GM23338 (cell line): ENCODE data around the gene FAAP100. TPM values are rescaled to one million over a fixed set of nuclear protein-coding genes. Genes with fewer than 3 reads are reported as not detected.

Experiments used
- ATAC-seq: fragments of 200-7000 bp; cut with Tn5 transposase; 3 replicates; pipeline ENCODE4 v1.9.1; 2020
- DNase-seq: peaks from one replicate; pipeline ENCODE4 v3.0.0-alpha.2; 2015; ENCODE audit warnings: low spot score
- H2AFZ ChIP-seq: fragments of 200-600 bp; sonication (generic); 2 replicates; pipeline ENCODE4 v1.8.0; 2016; ENCODE audit warnings: antibody characterized with exemption, mild to moderate bottlenecking, moderate library complexity
- H3F3A ChIP-seq: fragments of 200-600 bp; sonication (generic); replicated peaks from 2 replicates; pipeline ENCODE4 v1.8.0; 2017; ENCODE audit warnings: antibody characterized with exemption, mixed run types, low read depth
- H3K27ac ChIP-seq: fragments of 200-600 bp; sonication (generic); 2 replicates; pipeline ENCODE4 v1.6.1; 2016; ENCODE audit warnings: low read depth
- H3K27me3 ChIP-seq: fragments of 200-600 bp; sonication (generic); 2 replicates; pipeline ENCODE4 v1.8.0; 2016; ENCODE audit warnings: mild to moderate bottlenecking, mixed run types, moderate library complexity; ENCODE audit not compliant: insufficient read depth
- H3K36me3 ChIP-seq: fragments of 200-600 bp; sonication (generic); 2 replicates; pipeline ENCODE4 v1.8.0; 2016; ENCODE audit warnings: mild to moderate bottlenecking; ENCODE audit not compliant: insufficient read depth
- H3K4me1 ChIP-seq: fragments of 200-600 bp; sonication (generic); 2 replicates; pipeline ENCODE4 v1.8.0; 2016; ENCODE audit warnings: mild to moderate bottlenecking, moderate library complexity; ENCODE audit not compliant: insufficient read depth
- H3K4me2 ChIP-seq: fragments of 200-600 bp; sonication (generic); 2 replicates; pipeline ENCODE4 v1.7.1; 2017; ENCODE audit warnings: mixed run types
- H3K4me3 ChIP-seq: fragments of 200-600 bp; sonication (generic); 2 replicates; pipeline ENCODE4 v1.6.1; 2016; ENCODE audit warnings: mixed run types
- H3K79me2 ChIP-seq: fragments of 200-600 bp; sonication (generic); replicated peaks from 2 replicates; pipeline ENCODE4 v1.8.0; 2017; ENCODE audit warnings: mild to moderate bottlenecking; ENCODE audit not compliant: insufficient read depth
- H3K9me2 ChIP-seq: fragments of 200-600 bp; sonication (generic); 2 replicates; pipeline ENCODE4 v1.8.0; 2017; ENCODE audit not compliant: insufficient read depth
- H4K20me1 ChIP-seq: fragments of 200-600 bp; sonication (generic); replicated peaks from 2 replicates; pipeline ENCODE4 v1.8.0; 2017; ENCODE audit warnings: mild to moderate bottlenecking; ENCODE audit not compliant: insufficient read depth
- H3K27ac Mint-ChIP-seq: 2 replicates; pipeline ENCODE4 v1.8.0; 2020; ENCODE audit warnings: inconsistent platforms, mild to moderate bottlenecking, moderate library complexity, mixed read lengths
- H3K27me3 Mint-ChIP-seq: 3 replicates; pipeline ENCODE4 v1.8.0; 2022; ENCODE audit warnings: low read depth, mild to moderate bottlenecking, moderate library complexity, mixed read lengths, inconsistent platforms; ENCODE audit not compliant: insufficient read depth, poor library complexity
- H3K36me3 Mint-ChIP-seq: 3 replicates; pipeline ENCODE4 v1.8.0; 2021; ENCODE audit warnings: low read depth, mild to moderate bottlenecking, inconsistent platforms, moderate library complexity, mixed read lengths
- H3K4me1 Mint-ChIP-seq: 3 replicates; pipeline ENCODE4 v1.8.0; 2020; ENCODE audit warnings: mild to moderate bottlenecking, inconsistent platforms, mixed read lengths
- H3K4me3 Mint-ChIP-seq: 3 replicates; pipeline ENCODE4 v1.8.0; 2021; ENCODE audit warnings: moderate library complexity, mild to moderate bottlenecking, inconsistent platforms, mixed read lengths
- H3K9me3 Mint-ChIP-seq: 3 replicates; pipeline ENCODE4 v1.8.0; 2020; ENCODE audit warnings: moderate library complexity, mild to moderate bottlenecking, inconsistent platforms, mixed read lengths
- CREB1 ChIP-seq: fragments of 250-450 bp; sonication (Bioruptor Pico); IDR thresholded peaks from 2 replicates; pipeline ENCODE4 v1.5.0; 2020; ENCODE audit warnings: low read depth, mild to moderate bottlenecking, moderate library complexity
- EZH2 ChIP-seq: fragments of 200-600 bp; sonication (generic); IDR thresholded peaks from one replicate; pipeline ENCODE4 v1.8.0; 2017; ENCODE audit warnings: antibody characterized with exemption, mild to moderate bottlenecking, low read depth; ENCODE audit not compliant: unreplicated experiment
- EZH2phosphoT487 ChIP-seq: fragments of 200-600 bp; sonication (generic); IDR thresholded peaks from one replicate; pipeline ENCODE4 v1.8.1; 2018; ENCODE audit warnings: antibody characterized with exemption; ENCODE audit not compliant: unreplicated experiment
- JUNB ChIP-seq: IDR thresholded peaks from one replicate; pipeline ENCODE4 v1.6.1; 2016; ENCODE audit warnings: antibody characterized with exemption; ENCODE audit not compliant: unreplicated experiment
- NANOG ChIP-seq: IDR thresholded peaks from 2 replicates; pipeline ENCODE4 v1.6.1; 2016; ENCODE audit warnings: antibody characterized with exemption, borderline replicate concordance
- POLR2AphosphoS5 ChIP-seq: IDR thresholded peaks from 2 replicates; pipeline ENCODE4 v1.6.1; 2016; ENCODE audit warnings: antibody characterized with exemption, low read depth
- STAT1 ChIP-seq: IDR thresholded peaks from one replicate; pipeline ENCODE4 v1.6.1; 2016; ENCODE audit warnings: antibody characterized with exemption; ENCODE audit not compliant: unreplicated experiment
- ZNF114 ChIP-seq: fragments of 250-450 bp; sonication (Bioruptor Pico); IDR thresholded peaks from 2 replicates; pipeline ENCODE4 v1.5.0; 2020; ENCODE audit warnings: mild to moderate bottlenecking, moderate library complexity
- ZNF331 ChIP-seq: fragments of 250-450 bp; sonication (Bioruptor Pico); IDR thresholded peaks from 2 replicates; pipeline ENCODE4 v1.5.0; 2020; ENCODE audit warnings: low read depth, mild to moderate bottlenecking, moderate library complexity
- polyA plus RNA-seq: library from polyadenylated mRNA; unstranded; fragments of >200 nt; fragmentation: Nextera tagmentation; extraction: Ambion mirVana; gene quantifications from 2 replicates; pipeline ENCODE4 v1.2.1, GENCODE V29; 2016
- total RNA-seq: library from RNA; depleted of rRNA; stranded (reverse); fragments of >200 nt; shearing (Covaris generic); gene quantifications from 2 replicates; pipeline ENCODE4 v1.2.3, GENCODE V29; 2014
- TF ChIP-seq, protein P1 (sequence below): IDR thresholded peaks from one replicate; pipeline ENCODE4 v1.6.1; 2018; ENCODE audit warnings: antibody characterized with exemption; ENCODE audit not compliant: unreplicated experiment
- TF ChIP-seq, protein P2 (sequence below): fragments of 250-450 bp; sonication (Bioruptor Pico); IDR thresholded peaks from 2 replicates; pipeline ENCODE4 v1.5.0; 2020; ENCODE audit warnings: mild to moderate bottlenecking, moderate library complexity
- TF ChIP-seq, protein P3 (sequence below), 2 experiments: fragments of 200-600 bp in 1 of 2; sonication (generic) in 1 of 2; conservative IDR thresholded peaks; 2 replicates each; pipeline versions ENCODE4 v1.5.1 to v1.6.1; 2016 to 2017; ENCODE audit warnings: antibody characterized with exemption in 2 of 2, low read depth in 2 of 2, mild to moderate bottlenecking in 2 of 2, moderate library complexity in 1 of 2
- TF ChIP-seq, protein P4 (sequence below): IDR thresholded peaks from 2 replicates; pipeline ENCODE4 v1.6.1; 2016; ENCODE audit warnings: antibody characterized with exemption

FAAP100 gene
- total and polyA plus RNA-seq, 2 experiments from 2014 or later = 16.0 to 50.5 TPM

DNA sequence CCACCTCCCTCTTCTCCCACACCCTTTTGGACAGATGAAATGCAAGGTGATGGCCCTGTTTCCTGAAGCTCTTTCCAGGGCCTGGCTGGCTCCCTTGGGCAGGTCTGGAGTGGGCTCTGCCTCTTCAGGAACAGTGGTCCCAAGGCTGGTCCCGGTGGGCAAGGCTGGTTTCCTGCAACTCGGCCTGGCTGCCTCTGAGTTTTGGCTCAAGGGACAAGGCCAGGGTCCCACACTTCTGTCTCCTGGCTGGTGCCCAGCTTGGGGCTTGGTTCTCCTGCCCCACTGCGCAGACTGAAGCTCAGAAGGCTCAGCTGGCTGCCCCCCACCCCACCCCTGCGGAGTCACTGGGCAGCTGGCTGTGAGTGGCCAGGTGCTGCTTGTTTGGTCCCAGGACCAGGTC, 35.7 kb downstream of the FAAP100 start:
- Histone ChIP-seq H3K4me2 (peak overlapping the region; percentile 78; the same call in 1 of the 2 replicates), H3K27ac (no peak overlapping the region)
- DNase-seq = no peak

More for the DNA sequence above, 35.7 kb downstream of the FAAP100 start:
- Mint-ChIP-seq H3K9me3 (peaks cover 7% of the 10 kb centered on the region), H3K27ac (no peak overlapping the region), H3K4me3 (peak overlapping the region; percentile 87), H3K36me3 (peaks cover 9% of the 10 kb centered on the region), H3K4me1 (peaks cover 18% of the 10 kb centered on the region), H3K27me3 (peaks cover 51% of the 10 kb centered on the region)
- TF ChIP-seq CREB1 (no peak), NANOG (no peak), EZH2 (no peak), STAT1 (no peak), ZNF114 (CRISPR knock-in tag) (no peak), JUNB (no peak), ZNF331 (CRISPR knock-in tag) (no peak), POLR2AphosphoS5 (no peak), EZH2phosphoT487 (no peak)
- TF ChIP-seq, protein P1, sequence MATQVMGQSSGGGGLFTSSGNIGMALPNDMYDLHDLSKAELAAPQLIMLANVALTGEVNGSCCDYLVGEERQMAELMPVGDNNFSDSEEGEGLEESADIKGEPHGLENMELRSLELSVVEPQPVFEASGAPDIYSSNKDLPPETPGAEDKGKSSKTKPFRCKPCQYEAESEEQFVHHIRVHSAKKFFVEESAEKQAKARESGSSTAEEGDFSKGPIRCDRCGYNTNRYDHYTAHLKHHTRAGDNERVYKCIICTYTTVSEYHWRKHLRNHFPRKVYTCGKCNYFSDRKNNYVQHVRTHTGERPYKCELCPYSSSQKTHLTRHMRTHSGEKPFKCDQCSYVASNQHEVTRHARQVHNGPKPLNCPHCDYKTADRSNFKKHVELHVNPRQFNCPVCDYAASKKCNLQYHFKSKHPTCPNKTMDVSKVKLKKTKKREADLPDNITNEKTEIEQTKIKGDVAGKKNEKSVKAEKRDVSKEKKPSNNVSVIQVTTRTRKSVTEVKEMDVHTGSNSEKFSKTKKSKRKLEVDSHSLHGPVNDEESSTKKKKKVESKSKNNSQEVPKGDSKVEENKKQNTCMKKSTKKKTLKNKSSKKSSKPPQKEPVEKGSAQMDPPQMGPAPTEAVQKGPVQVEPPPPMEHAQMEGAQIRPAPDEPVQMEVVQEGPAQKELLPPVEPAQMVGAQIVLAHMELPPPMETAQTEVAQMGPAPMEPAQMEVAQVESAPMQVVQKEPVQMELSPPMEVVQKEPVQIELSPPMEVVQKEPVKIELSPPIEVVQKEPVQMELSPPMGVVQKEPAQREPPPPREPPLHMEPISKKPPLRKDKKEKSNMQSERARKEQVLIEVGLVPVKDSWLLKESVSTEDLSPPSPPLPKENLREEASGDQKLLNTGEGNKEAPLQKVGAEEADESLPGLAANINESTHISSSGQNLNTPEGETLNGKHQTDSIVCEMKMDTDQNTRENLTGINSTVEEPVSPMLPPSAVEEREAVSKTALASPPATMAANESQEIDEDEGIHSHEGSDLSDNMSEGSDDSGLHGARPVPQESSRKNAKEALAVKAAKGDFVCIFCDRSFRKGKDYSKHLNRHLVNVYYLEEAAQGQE = no peak
- TF ChIP-seq, protein P2, sequence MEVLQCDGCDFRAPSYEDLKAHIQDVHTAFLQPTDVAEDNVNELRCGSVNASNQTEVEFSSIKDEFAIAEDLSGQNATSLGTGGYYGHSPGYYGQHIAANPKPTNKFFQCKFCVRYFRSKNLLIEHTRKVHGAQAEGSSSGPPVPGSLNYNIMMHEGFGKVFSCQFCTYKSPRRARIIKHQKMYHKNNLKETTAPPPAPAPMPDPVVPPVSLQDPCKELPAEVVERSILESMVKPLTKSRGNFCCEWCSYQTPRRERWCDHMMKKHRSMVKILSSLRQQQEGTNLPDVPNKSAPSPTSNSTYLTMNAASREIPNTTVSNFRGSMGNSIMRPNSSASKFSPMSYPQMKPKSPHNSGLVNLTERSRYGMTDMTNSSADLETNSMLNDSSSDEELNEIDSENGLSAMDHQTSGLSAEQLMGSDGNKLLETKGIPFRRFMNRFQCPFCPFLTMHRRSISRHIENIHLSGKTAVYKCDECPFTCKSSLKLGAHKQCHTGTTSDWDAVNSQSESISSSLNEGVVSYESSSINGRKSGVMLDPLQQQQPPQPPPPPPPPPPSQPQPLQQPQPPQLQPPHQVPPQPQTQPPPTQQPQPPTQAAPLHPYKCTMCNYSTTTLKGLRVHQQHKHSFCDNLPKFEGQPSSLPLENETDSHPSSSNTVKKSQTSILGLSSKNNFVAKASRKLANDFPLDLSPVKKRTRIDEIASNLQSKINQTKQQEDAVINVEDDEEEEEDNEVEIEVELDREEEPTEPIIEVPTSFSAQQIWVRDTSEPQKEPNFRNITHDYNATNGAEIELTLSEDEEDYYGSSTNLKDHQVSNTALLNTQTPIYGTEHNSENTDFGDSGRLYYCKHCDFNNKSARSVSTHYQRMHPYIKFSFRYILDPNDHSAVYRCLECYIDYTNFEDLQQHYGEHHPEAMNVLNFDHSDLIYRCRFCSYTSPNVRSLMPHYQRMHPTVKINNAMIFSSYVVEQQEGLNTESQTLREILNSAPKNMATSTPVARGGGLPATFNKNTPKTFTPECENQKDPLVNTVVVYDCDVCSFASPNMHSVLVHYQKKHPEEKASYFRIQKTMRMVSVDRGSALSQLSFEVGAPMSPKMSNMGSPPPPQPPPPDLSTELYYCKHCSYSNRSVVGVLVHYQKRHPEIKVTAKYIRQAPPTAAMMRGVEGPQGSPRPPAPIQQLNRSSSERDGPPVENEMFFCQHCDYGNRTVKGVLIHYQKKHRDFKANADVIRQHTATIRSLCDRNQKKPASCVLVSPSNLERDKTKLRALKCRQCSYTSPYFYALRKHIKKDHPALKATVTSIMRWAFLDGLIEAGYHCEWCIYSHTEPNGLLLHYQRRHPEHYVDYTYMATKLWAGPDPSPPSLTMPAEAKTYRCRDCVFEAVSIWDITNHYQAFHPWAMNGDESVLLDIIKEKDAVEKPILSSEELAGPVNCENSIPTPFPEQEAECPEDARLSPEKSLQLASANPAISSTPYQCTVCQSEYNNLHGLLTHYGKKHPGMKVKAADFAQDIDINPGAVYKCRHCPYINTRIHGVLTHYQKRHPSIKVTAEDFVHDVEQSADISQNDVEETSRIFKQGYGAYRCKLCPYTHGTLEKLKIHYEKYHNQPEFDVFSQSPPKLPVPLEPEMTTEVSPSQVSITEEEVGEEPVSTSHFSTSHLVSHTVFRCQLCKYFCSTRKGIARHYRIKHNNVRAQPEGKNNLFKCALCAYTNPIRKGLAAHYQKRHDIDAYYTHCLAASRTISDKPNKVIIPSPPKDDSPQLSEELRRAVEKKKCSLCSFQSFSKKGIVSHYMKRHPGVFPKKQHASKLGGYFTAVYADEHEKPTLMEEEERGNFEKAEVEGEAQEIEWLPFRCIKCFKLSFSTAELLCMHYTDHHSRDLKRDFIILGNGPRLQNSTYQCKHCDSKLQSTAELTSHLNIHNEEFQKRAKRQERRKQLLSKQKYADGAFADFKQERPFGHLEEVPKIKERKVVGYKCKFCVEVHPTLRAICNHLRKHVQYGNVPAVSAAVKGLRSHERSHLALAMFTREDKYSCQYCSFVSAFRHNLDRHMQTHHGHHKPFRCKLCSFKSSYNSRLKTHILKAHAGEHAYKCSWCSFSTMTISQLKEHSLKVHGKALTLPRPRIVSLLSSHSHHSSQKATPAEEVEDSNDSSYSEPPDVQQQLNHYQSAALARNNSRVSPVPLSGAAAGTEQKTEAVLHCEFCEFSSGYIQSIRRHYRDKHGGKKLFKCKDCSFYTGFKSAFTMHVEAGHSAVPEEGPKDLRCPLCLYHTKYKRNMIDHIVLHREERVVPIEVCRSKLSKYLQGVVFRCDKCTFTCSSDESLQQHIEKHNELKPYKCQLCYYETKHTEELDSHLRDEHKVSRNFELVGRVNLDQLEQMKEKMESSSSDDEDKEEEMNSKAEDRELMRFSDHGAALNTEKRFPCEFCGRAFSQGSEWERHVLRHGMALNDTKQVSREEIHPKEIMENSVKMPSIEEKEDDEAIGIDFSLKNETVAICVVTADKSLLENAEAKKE = no peak
- TF ChIP-seq, protein P3, sequence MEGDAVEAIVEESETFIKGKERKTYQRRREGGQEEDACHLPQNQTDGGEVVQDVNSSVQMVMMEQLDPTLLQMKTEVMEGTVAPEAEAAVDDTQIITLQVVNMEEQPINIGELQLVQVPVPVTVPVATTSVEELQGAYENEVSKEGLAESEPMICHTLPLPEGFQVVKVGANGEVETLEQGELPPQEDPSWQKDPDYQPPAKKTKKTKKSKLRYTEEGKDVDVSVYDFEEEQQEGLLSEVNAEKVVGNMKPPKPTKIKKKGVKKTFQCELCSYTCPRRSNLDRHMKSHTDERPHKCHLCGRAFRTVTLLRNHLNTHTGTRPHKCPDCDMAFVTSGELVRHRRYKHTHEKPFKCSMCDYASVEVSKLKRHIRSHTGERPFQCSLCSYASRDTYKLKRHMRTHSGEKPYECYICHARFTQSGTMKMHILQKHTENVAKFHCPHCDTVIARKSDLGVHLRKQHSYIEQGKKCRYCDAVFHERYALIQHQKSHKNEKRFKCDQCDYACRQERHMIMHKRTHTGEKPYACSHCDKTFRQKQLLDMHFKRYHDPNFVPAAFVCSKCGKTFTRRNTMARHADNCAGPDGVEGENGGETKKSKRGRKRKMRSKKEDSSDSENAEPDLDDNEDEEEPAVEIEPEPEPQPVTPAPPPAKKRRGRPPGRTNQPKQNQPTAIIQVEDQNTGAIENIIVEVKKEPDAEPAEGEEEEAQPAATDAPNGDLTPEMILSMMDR (conservative IDR thresholded peaks at IDR 0.05; ENCODE audit: low read depth in 2 of 2) = no peak
- TF ChIP-seq, protein P4, sequence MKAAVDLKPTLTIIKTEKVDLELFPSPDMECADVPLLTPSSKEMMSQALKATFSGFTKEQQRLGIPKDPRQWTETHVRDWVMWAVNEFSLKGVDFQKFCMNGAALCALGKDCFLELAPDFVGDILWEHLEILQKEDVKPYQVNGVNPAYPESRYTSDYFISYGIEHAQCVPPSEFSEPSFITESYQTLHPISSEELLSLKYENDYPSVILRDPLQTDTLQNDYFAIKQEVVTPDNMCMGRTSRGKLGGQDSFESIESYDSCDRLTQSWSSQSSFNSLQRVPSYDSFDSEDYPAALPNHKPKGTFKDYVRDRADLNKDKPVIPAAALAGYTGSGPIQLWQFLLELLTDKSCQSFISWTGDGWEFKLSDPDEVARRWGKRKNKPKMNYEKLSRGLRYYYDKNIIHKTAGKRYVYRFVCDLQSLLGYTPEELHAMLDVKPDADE = no peak
- Histone ChIP-seq H3F3A (peaks cover 28% of the 10 kb centered on the region), H2AFZ (no peak overlapping the region), H3K9me2 (no peaks in the 10 kb centered on the region), H4K20me1 (peaks cover 15% of the 10 kb centered on the region), H3K4me3 (no peak overlapping the region), H3K4me1 (peaks cover 22% of the 10 kb centered on the region), H3K36me3 (peaks cover 7% of the 10 kb centered on the region), H3K79me2 (peaks cover 28% of the 10 kb centered on the region), H3K27me3 (peaks cover 34% of the 10 kb centered on the region)
- no peak for ATAC-seq
